GM21360 (cell line): ENCODE results near the gene AREG.

Experiments
- ATAC-seq: cut with Tn5 transposase; IDR thresholded peaks from one replicate; pipeline ENCODE4 v1.9.1; 2021; ENCODE audit warnings: mild to moderate bottlenecking, moderate library complexity; ENCODE audit not compliant: unreplicated experiment

The AREG gene

GRCh38 chr4:74431113-74431826, 13.7 kb upstream of the AREG start:
- ATAC-seq, result no peak

- no peak for ATAC-seq
These were observed 11.9 kb upstream of the AREG start for GRCh38 chr4:74433043-74433442.

GRCh38 chr4:74433541-74434172, 11.3 kb upstream of the AREG start:
- no peak for ATAC-seq

GRCh38 chr4:74435296-74435695, 9.6 kb upstream of the AREG start:
- no peak for ATAC-seq

GRCh38 chr4:74437866-74438265, 7.1 kb upstream of the AREG start:
- ATAC-seq, result no peak

GRCh38 chr4:74438661-74439060, 6.3 kb upstream of the AREG start:
- ATAC-seq, result no peak

- ATAC-seq, result no peak
These were observed 5.0 kb upstream of the AREG start for GRCh38 chr4:74439952-74440351.

GRCh38 chr4:74440356-74440755, 4.6 kb upstream of the AREG start:
- no peak for ATAC-seq

- no peak for ATAC-seq
These were observed 3.2 kb upstream of the AREG start for GRCh38 chr4:74441744-74442143.

GRCh38 chr4:74446193-74446868, 1.4 kb downstream of the AREG start:
- no peak for ATAC-seq

GRCh38 chr4:74446896-74447295, 2.0 kb downstream of the AREG start:
- ATAC-seq, result no peak

GRCh38 chr4:74447636-74448233, 2.8 kb downstream of the AREG start:
- no peak for ATAC-seq

GRCh38 chr4:74449571-74450297, 4.8 kb downstream of the AREG start:
- ATAC-seq, result no peak

GRCh38 chr4:74450298-74450683, 5.4 kb downstream of the AREG start:
- no peak for ATAC-seq

- ATAC-seq, result no peak
These were observed 6.3 kb downstream of the AREG start for GRCh38 chr4:74451214-74451661.

- no peak for ATAC-seq
These were observed 8.2 kb downstream of the AREG start for GRCh38 chr4:74453037-74453635.

- no peak for ATAC-seq
These were observed 9.2 kb downstream of the AREG start for GRCh38 chr4:74453829-74454742.

- no peak for ATAC-seq
These were observed 10.6 kb downstream of the AREG start for GRCh38 chr4:74455361-74456055.
